Hindlimb muscle (tissue), 1 donor: ENCODE data around the gene ATP5MC2. TPM values are rescaled to one million over a fixed set of nuclear protein-coding genes. Genes with fewer than 3 reads are reported as not detected.
"Not testable (repeated sequence)": the region's sequence is repeated elsewhere in the genome, so short reads cannot be mapped to it uniquely, and the experiment has no call there.

Source experiments
- DNase-seq: peaks from one replicate; pipeline ENCODE4 v3.0.0-alpha.2; 2013
- polyA plus RNA-seq: library from polyadenylated mRNA; unstranded; fragments of 120-200 nt; gene quantifications from one replicate; pipeline ENCODE4 v1.2.1, GENCODE V29; 2013; ENCODE audit not compliant: insufficient read length

ATP5MC2 gene
- polyA plus RNA-seq, 1 donor = 826 TPM

- DNase-seq = no peak
These were observed 18.9 kb upstream of the ATP5MC2 start for GRCh38 chr12:53694756-53695151.

DNA sequence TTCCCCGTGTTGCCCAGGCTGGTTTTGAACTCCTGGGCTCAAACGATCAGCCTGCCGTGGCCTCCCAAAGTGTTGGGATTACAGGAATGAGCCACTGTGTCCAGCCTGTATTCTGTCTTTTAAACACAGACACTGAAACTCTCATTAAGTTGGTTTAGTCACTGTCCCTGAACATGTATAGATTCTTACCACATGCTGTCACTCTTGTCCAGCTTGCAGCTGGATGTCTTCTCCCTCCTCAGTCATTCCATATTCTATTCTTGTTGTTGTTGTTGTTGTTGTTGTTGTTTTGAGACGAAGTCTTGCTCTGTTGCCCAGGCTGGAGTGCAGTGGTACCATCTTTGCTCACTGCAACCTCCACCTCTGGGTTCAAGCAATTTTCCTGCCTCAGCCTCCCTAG is 12.3 kb upstream of the ATP5MC2 start:
- DNase-seq = no peak

- no peak for DNase-seq
These were observed 10.6 kb upstream of the ATP5MC2 start for GRCh38 chr12:53686436-53686835.

GRCh38 chr12:53684654-53685220 is 8.9 kb upstream of the ATP5MC2 start:
- DNase-seq = no peak

- no peak for DNase-seq
These were observed 8.1 kb upstream of the ATP5MC2 start for GRCh38 chr12:53683983-53684382.

GRCh38 chr12:53683494-53683893 is 7.6 kb upstream of the ATP5MC2 start:
- DNase-seq = no peak

- not testable (repeated sequence) for DNase-seq
These were observed 4.2 kb upstream of the ATP5MC2 start for GRCh38 chr12:53680061-53680460.

DNA sequence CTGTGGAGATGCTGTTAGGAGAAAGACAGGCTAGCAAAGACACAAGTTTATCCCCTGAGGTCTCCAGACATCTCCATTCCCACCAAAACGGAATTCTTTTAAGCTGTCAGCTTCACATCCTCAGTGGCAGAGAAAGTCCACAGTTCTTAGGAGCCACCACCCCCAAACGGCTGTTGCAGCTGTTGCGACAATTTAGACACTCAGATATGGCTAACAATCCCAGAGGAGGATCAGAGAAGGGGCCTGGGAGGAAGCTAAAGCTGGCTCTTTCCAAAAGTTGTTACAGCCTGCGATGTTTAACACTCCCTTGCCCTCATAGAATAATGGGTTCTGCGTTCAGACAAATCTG is 1.9 kb upstream of the ATP5MC2 start:
- peak; percentile 58 for DNase-seq

- DNase-seq = peak; percentile 56
These were observed 1.3 kb upstream of the ATP5MC2 start for GRCh38 chr12:53677016-53677799.

DNA sequence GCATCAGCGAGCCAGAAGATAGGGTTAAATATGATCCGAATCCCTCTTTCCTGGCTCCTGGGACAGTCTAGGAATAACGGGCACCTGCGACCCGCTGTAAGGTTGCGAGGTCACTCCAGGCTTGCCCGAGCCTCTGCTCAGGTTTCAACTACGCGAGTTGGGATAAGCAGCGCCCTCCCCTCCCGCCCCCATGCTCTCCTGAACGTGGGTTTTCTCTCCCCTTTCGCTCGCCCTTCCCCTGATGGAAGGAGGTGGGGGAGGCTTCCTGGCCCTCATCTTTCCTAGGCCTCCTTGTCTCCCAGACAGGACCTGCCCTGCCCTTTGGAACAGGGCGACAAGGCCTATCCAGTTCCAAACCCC is 753 bp upstream of the ATP5MC2 start:
- DNase-seq = peak; percentile 80

GRCh38 chr12:53674977-53675700 is 744 bp downstream of the ATP5MC2 start:
- no peak for DNase-seq

GRCh38 chr12:53670971-53671370 is 4.9 kb downstream of the ATP5MC2 start:
- no peak for DNase-seq

GRCh38 chr12:53670308-53670707 is 5.6 kb downstream of the ATP5MC2 start:
- DNase-seq = no peak

GRCh38 chr12:53667080-53667479 is 8.8 kb downstream of the ATP5MC2 start:
- no peak for DNase-seq

GRCh38 chr12:53664936-53665335 is 10.9 kb downstream of the ATP5MC2 start:
- DNase-seq = no peak

GRCh38 chr12:53664191-53664590 is 11.7 kb downstream of the ATP5MC2 start:
- DNase-seq = no peak

- DNase-seq = peak; percentile 40
These were observed 15.8 kb downstream of the ATP5MC2 start for GRCh38 chr12:53660041-53660440.

DNA sequence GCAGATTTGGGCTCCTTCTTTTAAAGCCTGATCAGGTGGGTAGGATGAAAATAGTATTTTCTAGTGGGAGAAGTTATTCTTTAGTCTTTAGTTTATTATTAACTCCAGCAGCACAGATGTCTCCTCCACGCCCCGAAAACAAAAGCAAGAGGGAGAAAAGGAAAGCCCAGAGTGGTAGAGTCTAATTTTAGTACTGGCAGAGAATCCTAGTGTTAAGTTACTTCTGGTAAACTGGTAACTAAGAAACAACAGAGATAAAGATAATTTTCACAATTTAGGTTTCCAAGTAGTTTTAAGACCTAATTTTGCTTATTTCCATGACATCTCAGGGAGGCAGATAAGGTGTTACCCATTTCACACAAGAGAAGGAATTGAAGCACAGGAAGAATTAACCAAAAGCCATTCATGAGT is 16.3 kb downstream of the ATP5MC2 start:
- no peak for DNase-seq

DNA sequence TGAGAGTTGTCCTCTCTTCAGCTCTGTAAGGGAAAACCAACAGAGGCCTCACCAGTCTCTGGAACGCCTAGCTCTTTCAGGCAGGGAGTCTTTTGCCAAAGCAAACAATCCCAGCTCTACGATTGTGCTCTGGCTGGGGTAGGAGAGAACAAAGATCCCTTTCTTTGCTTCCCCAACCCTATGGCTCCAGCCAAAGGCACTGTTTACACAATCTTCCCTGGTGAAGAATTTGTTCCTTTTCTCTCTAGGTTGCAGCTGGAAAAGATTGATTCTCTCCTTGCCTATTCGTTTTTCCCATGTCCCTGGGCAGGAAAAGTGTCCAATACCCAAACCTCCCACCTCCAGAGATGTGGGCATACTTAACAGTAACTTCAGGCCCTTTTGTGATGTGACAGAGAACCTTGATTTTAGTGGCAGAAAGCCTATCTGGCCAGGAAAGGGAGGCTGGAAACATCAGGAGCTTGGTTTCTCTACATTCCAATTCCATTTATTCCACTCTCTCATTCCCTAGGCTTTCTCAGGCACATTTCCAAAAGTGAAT is 16.8 kb downstream of the ATP5MC2 start:
- peak; percentile 60 for DNase-seq

- DNase-seq = no peak
These were observed 18.8 kb downstream of the ATP5MC2 start for GRCh38 chr12:53657041-53657440.

DNA sequence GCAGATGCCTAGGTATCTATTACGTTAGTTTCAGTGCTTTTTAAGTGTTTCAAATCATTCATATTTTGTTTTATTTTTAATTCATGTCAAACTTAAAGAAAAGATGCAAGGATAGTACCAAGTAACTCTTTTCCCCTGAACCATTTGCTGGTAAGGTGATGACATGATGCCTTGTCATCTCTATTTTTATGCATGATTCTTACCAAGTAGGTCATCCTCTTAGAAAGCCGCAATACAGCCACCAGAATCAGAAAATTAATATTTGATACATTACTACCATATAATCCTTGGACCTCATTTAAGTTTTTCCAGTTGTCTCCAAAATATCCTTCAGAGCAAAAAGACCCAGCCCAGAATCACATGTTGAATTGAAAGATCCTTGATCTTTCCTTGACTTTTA is 22.3 kb downstream of the ATP5MC2 start:
- no peak for DNase-seq

GRCh38 chr12:53652366-53652765 is 23.5 kb downstream of the ATP5MC2 start:
- DNase-seq = no peak

DNA sequence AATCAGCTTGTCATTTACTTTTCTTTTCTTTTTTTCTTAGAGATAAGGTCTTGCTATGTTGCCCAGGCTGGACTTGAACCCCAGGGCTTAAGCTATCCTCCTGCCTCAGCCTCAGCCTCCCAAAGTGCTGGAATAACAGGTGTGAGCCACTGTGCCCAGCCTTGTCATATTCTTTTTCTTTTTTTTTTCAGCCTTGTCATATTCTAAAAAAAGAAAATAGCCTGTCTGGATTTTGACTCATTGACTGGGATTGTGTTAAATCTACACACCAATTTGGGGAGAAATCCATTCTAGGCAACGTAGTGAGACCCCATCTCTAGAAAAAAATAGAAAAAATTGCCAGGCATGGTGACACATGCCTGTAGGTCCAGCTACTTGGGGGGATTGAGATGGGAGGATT is 24.1 kb downstream of the ATP5MC2 start:
- no peak for DNase-seq

- DNase-seq = not testable (repeated sequence)
These were observed 29.6 kb downstream of the ATP5MC2 start for GRCh38 chr12:53646300-53646699.
